HepG2 (cell line): ENCODE results near the gene SNRPD1. TPM values are rescaled to one million over a fixed set of nuclear protein-coding genes. Genes with fewer than 3 reads are reported as not detected.
A peak's percentile ranks its signal among the peaks of the same experiment; 100 is the strongest.

Experiments
- CAMTA2 ChIP-seq: sonication (generic); formaldehyde crosslinking; IDR thresholded peaks from 2 replicates; pipeline ENCODE4 v1.4.0; 2020; ENCODE audit warnings: mild to moderate bottlenecking, missing genetic modification reagents, borderline replicate concordance
- POGZ ChIP-seq: sonication (generic); formaldehyde crosslinking; IDR thresholded peaks from 2 replicates; pipeline ENCODE4 v1.4.0; 2020; ENCODE audit warnings: mild to moderate bottlenecking, missing genetic modification reagents
- polyA plus RNA-seq, 8 experiments: library from polyadenylated mRNA; depleted of rRNA in 3 of 8; stranded (reverse) in 7 of 8; unstranded in 1 of 8; fragments of >200 nt; fragmentation: Illumina TruSeq in 4 of 8; extraction: Trizol in 4 of 8; gene quantifications; 2 replicates each; pipeline versions ENCODE4 v1.2.1 to v1.2.3, GENCODE V29; 2011 to 2016; ENCODE audit warnings: low read depth in 4 of 8, missing spikeins in 1 of 8, mixed read lengths in 1 of 8; ENCODE audit not compliant: insufficient read depth in 1 of 8
- total RNA-seq, 5 experiments: library from RNA; depleted of rRNA; stranded (reverse); fragments of >200 nt; fragmentation: Illumina TruSeq; extraction: Trizol; gene quantifications; 2 replicates each; pipeline ENCODE4 v1.2.3, GENCODE V29; 2016; ENCODE audit warnings: low read depth in 1 of 5
- TF ChIP-seq, protein P1 (sequence below): sonication (generic); formaldehyde crosslinking; IDR thresholded peaks from 2 replicates; pipeline ENCODE4 v1.4.0; 2020; ENCODE audit warnings: missing genetic modification reagents
- TF ChIP-seq, protein P2 (sequence below): sonication (generic); formaldehyde crosslinking; IDR thresholded peaks from 2 replicates; pipeline ENCODE4 v1.8.0; 2022; ENCODE audit warnings: mild to moderate bottlenecking, missing genetic modification reagents, moderate library complexity
- TF ChIP-seq, protein P3 (sequence below): sonication (generic); formaldehyde crosslinking; IDR thresholded peaks from 2 replicates; pipeline ENCODE4 v1.4.0; 2020; ENCODE audit warnings: low read depth, missing genetic modification reagents
- TF ChIP-seq, protein P4 (sequence below): sonication (generic); formaldehyde crosslinking; IDR thresholded peaks from 2 replicates; pipeline ENCODE4 v1.4.0; 2020; ENCODE audit warnings: missing genetic modification reagents; ENCODE audit errors: not compliant biosample characterization
- TF ChIP-seq, protein P5 (sequence below): sonication (generic); formaldehyde crosslinking; IDR thresholded peaks from 2 replicates; pipeline ENCODE4 v1.4.0; 2020; ENCODE audit warnings: missing genetic modification reagents, mild to moderate bottlenecking, borderline replicate concordance
- TF ChIP-seq, protein P6 (sequence below): sonication (generic); formaldehyde crosslinking; IDR thresholded peaks from 2 replicates; pipeline ENCODE4 v1.8.0; 2022; ENCODE audit warnings: missing genetic modification reagents, mild to moderate bottlenecking, moderate library complexity, borderline replicate concordance

Gene SNRPD1
- total and polyA plus RNA-seq, 2 of the 13 experiments (the other 11 are each of a cell fraction or from before 2014, with no cell fraction given): 22.7 to 275 TPM

DNA sequence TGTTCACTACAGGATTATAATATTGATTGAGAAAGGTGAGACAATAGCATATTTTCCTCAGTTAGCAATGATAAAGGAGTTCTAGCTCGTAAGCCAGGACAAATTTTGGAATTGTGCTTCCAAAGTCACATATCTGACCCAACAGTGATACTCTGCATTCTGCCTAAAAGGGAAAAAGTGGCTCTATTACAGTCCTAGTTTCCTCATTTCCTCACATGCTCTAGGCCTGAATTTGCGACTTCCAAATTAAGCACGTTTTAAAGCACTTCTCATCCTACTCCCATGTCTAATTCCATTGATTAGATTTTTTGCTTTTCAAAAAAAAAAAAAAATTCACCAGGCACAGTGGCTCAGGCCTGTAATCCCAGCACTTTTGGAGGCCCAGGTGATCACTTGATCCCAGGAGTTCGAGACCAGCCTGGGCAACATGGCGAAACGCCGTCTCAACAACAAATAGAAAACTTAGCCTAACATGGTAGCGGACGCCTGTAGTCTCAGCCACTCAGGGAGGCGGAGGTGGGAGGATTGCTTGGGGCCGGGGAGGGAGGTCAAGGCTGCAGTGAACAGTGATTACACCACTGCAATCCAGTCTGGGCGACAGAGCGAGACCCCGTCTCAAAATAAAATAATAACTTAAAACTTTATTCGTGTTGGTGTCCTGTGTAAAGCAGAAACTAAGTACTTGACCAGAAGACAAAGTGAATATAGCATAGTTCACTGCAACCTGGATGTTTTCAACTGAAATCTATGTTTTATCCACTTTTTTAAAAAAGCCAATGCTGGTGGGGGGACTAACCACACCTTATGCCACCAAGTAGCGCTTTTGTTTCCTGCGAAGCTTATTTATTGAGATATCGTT lies 13.2 kb upstream of the SNRPD1 start (continued):
- TF ChIP-seq, protein P1, sequence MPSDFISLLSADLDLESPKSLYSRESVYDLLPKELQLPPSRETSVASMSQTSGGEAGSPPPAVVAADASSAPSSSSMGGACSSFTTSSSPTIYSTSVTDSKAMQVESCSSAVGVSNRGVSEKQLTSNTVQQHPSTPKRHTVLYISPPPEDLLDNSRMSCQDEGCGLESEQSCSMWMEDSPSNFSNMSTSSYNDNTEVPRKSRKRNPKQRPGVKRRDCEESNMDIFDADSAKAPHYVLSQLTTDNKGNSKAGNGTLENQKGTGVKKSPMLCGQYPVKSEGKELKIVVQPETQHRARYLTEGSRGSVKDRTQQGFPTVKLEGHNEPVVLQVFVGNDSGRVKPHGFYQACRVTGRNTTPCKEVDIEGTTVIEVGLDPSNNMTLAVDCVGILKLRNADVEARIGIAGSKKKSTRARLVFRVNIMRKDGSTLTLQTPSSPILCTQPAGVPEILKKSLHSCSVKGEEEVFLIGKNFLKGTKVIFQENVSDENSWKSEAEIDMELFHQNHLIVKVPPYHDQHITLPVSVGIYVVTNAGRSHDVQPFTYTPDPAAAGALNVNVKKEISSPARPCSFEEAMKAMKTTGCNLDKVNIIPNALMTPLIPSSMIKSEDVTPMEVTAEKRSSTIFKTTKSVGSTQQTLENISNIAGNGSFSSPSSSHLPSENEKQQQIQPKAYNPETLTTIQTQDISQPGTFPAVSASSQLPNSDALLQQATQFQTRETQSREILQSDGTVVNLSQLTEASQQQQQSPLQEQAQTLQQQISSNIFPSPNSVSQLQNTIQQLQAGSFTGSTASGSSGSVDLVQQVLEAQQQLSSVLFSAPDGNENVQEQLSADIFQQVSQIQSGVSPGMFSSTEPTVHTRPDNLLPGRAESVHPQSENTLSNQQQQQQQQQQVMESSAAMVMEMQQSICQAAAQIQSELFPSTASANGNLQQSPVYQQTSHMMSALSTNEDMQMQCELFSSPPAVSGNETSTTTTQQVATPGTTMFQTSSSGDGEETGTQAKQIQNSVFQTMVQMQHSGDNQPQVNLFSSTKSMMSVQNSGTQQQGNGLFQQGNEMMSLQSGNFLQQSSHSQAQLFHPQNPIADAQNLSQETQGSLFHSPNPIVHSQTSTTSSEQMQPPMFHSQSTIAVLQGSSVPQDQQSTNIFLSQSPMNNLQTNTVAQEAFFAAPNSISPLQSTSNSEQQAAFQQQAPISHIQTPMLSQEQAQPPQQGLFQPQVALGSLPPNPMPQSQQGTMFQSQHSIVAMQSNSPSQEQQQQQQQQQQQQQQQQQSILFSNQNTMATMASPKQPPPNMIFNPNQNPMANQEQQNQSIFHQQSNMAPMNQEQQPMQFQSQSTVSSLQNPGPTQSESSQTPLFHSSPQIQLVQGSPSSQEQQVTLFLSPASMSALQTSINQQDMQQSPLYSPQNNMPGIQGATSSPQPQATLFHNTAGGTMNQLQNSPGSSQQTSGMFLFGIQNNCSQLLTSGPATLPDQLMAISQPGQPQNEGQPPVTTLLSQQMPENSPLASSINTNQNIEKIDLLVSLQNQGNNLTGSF (CRISPR knock-in tag): no peak
- TF ChIP-seq, protein P2, sequence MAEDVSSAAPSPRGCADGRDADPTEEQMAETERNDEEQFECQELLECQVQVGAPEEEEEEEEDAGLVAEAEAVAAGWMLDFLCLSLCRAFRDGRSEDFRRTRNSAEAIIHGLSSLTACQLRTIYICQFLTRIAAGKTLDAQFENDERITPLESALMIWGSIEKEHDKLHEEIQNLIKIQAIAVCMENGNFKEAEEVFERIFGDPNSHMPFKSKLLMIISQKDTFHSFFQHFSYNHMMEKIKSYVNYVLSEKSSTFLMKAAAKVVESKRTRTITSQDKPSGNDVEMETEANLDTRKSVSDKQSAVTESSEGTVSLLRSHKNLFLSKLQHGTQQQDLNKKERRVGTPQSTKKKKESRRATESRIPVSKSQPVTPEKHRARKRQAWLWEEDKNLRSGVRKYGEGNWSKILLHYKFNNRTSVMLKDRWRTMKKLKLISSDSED (CRISPR knock-in tag): no peak
- TF ChIP-seq POGZ (CRISPR knock-in tag): peak; percentile 67
- TF ChIP-seq, protein P3, sequence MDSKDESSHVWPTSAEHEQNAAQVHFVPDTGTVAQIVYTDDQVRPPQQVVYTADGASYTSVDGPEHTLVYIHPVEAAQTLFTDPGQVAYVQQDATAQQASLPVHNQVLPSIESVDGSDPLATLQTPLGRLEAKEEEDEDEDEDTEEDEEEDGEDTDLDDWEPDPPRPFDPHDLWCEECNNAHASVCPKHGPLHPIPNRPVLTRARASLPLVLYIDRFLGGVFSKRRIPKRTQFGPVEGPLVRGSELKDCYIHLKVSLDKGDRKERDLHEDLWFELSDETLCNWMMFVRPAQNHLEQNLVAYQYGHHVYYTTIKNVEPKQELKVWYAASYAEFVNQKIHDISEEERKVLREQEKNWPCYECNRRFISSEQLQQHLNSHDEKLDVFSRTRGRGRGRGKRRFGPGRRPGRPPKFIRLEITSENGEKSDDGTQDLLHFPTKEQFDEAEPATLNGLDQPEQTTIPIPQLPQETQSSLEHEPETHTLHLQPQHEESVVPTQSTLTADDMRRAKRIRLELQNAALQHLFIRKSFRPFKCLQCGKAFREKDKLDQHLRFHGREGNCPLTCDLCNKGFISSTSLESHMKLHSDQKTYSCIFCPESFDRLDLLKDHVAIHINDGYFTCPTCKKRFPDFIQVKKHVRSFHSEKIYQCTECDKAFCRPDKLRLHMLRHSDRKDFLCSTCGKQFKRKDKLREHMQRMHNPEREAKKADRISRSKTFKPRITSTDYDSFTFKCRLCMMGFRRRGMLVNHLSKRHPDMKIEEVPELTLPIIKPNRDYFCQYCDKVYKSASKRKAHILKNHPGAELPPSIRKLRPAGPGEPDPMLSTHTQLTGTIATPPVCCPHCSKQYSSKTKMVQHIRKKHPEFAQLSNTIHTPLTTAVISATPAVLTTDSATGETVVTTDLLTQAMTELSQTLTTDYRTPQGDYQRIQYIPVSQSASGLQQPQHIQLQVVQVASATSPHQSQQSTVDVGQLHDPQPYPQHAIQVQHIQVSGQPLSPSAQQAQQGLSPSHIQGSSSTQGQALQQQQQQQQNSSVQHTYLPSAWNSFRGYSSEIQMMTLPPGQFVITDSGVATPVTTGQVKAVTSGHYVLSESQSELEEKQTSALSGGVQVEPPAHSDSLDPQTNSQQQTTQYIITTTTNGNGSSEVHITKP: no peak
- no peak for TF ChIP-seq CAMTA2 (CRISPR knock-in tag)
- TF ChIP-seq, protein P4, sequence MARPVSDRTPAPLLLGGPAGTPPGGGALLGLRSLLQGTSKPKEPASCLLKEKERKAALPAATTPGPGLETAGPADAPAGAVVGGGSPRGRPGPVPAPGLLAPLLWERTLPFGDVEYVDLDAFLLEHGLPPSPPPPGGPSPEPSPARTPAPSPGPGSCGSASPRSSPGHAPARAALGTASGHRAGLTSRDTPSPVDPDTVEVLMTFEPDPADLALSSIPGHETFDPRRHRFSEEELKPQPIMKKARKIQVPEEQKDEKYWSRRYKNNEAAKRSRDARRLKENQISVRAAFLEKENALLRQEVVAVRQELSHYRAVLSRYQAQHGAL (CRISPR knock-in tag): no peak
- TF ChIP-seq, protein P5, sequence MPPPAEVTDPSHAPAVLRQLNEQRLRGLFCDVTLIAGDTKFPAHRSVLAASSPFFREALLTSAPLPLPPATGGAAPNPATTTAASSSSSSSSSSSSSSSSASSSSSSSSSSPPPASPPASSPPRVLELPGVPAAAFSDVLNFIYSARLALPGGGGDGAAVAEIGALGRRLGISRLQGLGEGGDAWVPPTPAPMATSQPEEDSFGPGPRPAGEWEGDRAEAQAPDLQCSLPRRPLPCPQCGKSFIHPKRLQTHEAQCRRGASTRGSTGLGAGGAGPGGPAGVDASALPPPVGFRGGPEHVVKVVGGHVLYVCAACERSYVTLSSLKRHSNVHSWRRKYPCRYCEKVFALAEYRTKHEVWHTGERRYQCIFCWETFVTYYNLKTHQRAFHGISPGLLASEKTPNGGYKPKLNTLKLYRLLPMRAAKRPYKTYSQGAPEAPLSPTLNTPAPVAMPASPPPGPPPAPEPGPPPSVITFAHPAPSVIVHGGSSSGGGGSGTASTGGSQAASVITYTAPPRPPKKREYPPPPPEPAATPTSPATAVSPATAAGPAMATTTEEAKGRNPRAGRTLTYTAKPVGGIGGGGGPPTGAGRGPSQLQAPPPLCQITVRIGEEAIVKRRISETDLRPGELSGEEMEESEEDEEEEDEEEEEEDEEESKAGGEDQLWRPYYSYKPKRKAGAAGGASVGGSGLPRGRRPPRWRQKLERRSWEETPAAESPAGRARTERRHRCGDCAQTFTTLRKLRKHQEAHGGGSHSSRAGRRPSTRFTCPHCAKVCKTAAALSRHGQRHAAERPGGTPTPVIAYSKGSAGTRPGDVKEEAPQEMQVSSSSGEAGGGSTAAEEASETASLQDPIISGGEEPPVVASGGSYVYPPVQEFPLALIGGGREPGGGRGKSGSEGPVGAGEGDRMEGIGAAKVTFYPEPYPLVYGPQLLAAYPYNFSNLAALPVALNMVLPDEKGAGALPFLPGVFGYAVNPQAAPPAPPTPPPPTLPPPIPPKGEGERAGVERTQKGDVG (CRISPR knock-in tag): no peak
- TF ChIP-seq, protein P6, sequence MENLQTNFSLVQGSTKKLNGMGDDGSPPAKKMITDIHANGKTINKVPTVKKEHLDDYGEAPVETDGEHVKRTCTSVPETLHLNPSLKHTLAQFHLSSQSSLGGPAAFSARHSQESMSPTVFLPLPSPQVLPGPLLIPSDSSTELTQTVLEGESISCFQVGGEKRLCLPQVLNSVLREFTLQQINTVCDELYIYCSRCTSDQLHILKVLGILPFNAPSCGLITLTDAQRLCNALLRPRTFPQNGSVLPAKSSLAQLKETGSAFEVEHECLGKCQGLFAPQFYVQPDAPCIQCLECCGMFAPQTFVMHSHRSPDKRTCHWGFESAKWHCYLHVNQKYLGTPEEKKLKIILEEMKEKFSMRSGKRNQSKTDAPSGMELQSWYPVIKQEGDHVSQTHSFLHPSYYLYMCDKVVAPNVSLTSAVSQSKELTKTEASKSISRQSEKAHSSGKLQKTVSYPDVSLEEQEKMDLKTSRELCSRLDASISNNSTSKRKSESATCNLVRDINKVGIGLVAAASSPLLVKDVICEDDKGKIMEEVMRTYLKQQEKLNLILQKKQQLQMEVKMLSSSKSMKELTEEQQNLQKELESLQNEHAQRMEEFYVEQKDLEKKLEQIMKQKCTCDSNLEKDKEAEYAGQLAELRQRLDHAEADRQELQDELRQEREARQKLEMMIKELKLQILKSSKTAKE (CRISPR knock-in tag): no peak
